Measurements from ENCODE around the gene PCBP2. TPM values are rescaled to one million over a fixed set of nuclear protein-coding genes. Genes with fewer than 3 reads are reported as not detected.
"Not testable (repeated sequence)": the region's sequence is repeated elsewhere in the genome, so short reads cannot be mapped to it uniquely, and the experiment has no call there.

PCBP2 gene
- polyA plus RNA-seq (2011; rRNA removed), result 367 and 604 TPM in 2 replicates
- 705 and 750 TPM in 2 replicates for polyA plus RNA-seq (2012; cell fraction: cytosol; rRNA removed)
- 500 and 631 TPM in 2 replicates for polyA plus RNA-seq (2012; cell fraction: nucleus; rRNA removed)
- polyA plus RNA-seq (2017; fragmentation: RNase III; extraction: RNeasy Plus Mini Kit Qiagen cat#74134 plus additional on column Dnase treatment), result 546 to 553 TPM (median 551 TPM) in 3 replicates
- polyA minus RNA-seq (2011; rRNA and poly(A)+ RNA removed), result 1,540 and 1,566 TPM in 2 replicates

DNA sequence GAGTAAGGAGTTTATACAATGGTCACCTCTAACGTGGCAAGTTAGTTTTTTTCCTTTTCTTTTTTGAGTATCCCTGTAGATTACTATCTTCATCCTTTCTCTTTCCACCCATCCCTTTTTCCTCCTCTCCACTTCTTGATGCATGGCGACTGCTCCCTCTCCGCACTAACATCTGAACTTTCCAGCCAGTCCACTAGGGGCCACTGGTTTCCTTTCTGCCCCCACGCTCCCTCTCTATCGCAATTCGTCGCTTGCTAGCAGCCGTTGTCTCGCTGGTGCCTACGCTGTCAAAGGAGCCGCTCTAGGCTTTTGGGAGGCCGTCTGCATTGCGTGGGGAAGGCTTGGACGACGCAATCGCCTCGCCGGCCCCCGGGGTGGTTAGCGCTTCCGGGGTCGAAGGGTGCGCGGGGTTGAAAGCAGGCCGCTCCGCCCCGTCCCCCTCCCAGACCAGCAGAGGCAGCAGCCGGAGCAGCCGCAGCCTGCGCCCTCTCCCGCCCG is at the start of gene PCBP2:
Gene PCBP2 (plus strand): TSS at position 442 of the 498 bp plus-strand sequence. CDS start 2,699 bp downstream, outside the sequence.
- peak; percentile 99 to 100 for DNase-seq (ENCODE audit: low read depth in 1 of 2, low spot score in 1 of 2)
- H3K4me1 ChIP-seq, result peaks cover 23% of the 10 kb centered on the region
- ChIA-PET POLR2A (interaction anchor here (1.1 to 1.5 kb wide), 2 partner anchors 11 to 127 kb away, joined by 3 to 10 read pairs; partner anchors contain the start of gene PRR13), CTCF (interaction anchor here (0.6 to 2.7 kb wide), 9 partner anchors 10 to 137 kb away, joined by 3 to 13 read pairs (median 3); partner anchors contain the start of gene PRR13)
- H3K4me2 ChIP-seq, result peak within 1 kb of the TSS; percentile 80
- ATAC-seq, result peak; percentile 94 to 96
- peak within 1 kb of the TSS; percentile 88 for H3K4me3 ChIP-seq
- peak; percentile 89 for FAIRE-seq
- TF ChIP-seq CTCF (IDR thresholded peaks at IDR 0.05) (peak; percentile 66), CEBPB (IDR thresholded peaks at IDR 0.05) (peak; percentile 49 to 89; a peak in 3 of 4 replicates), MAZ (IDR thresholded peaks at IDR 0.05; ENCODE audit: borderline replicate concordance, low read depth, low read length) (0 out of 2 replicates have a peak, but pooled peaks have one; percentile 77), CBX2 (IDR thresholded peaks at IDR 0.05; ENCODE audit: borderline replicate concordance, low read depth) (no peak), HOXA7 (CRISPR knock-in tag; IDR thresholded peaks at IDR 0.05) (no peak), RNF2 (IDR thresholded peaks at IDR 0.05; ENCODE audit: borderline replicate concordance, low read depth) (no peak), SMC3 (IDR thresholded peaks at IDR 0.05) (peak; percentile 36), RAD21 (conservative IDR thresholded peaks at IDR 0.05 in 1 of 2, IDR thresholded peaks at IDR 0.05 in 1 of 2) (peak; percentile 29 to 46; a peak in 3 of 5 replicates), HOXB5 (CRISPR knock-in tag; IDR thresholded peaks at IDR 0.05) (no peak), FOSL2 (IDR thresholded peaks at IDR 0.05) (no peak), FOSL2 (CRISPR knock-in tag; IDR thresholded peaks at IDR 0.05) (peak; percentile 66), CHD2 (IDR thresholded peaks at IDR 0.05; ENCODE audit: low read length, partially characterized antibody) (peak; percentile 45), PBX3 (IDR thresholded peaks at IDR 0.05) (peak; percentile 63; the same call in 1 of the 2 replicates), MYC (IDR thresholded peaks at IDR 0.05; ENCODE audit: borderline replicate concordance, low read length) (peak; percentile 88), JUN (IDR thresholded peaks at IDR 0.05) (peak in 1 of 2 experiments; percentile 99; a peak in 4 of 5 replicates), POLR2A (IDR thresholded peaks at IDR 0.05; ENCODE audit: low read length) (peak; percentile 72)
- TF ChIP-seq, protein P1, sequence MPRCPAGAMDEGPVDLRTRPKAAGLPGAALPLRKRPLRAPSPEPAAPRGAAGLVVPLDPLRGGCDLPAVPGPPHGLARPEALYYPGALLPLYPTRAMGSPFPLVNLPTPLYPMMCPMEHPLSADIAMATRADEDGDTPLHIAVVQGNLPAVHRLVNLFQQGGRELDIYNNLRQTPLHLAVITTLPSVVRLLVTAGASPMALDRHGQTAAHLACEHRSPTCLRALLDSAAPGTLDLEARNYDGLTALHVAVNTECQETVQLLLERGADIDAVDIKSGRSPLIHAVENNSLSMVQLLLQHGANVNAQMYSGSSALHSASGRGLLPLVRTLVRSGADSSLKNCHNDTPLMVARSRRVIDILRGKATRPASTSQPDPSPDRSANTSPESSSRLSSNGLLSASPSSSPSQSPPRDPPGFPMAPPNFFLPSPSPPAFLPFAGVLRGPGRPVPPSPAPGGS (IDR thresholded peaks at IDR 0.05), result peak; percentile 79; the same call in 2 of the 3 replicates
- TF ChIP-seq, protein P2, sequence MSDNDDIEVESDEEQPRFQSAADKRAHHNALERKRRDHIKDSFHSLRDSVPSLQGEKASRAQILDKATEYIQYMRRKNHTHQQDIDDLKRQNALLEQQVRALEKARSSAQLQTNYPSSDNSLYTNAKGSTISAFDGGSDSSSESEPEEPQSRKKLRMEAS (IDR thresholded peaks at IDR 0.05), result peak; percentile 83
- 3% methylated on average over 14 of the region's 32 CpGs for WGBS (ENCODE audit: missing lambda C conversion rate)
- H3K27ac ChIP-seq, result peak within 1 kb of the TSS; percentile 98 to 99
- H3K9me3 ChIP-seq, result no peaks in the 10 kb centered on the region

GRCh38 chr12:53402351-53402750 is 49.6 kb upstream of the PCBP2 start:
- H3K9me3 ChIP-seq; H3K4me2 ChIP-seq; DNase-seq (ENCODE audit: low read depth in 1 of 2, low spot score in 1 of 2); H3K27ac ChIP-seq; FAIRE-seq; H3K4me3 ChIP-seq; ATAC-seq; H3K4me1 ChIP-seq: not testable (repeated sequence)
- CTCF ChIA-PET, result interaction anchor here (1.0 to 5.0 kb wide), 3 partner anchors 19 to 50 kb away, joined by 3 to 29 read pairs (median 9); no protein-coding TSS in a partner anchor
- 93% methylated on average over 16 of the region's 16 CpGs for WGBS (ENCODE audit: missing lambda C conversion rate)
- POLR2A ChIA-PET, result interaction anchor here (1.1 kb wide), 1 partner anchor 23 kb away, joined by 3 read pairs; no protein-coding TSS in a partner anchor

Data from A549 (cell line).